A549 (cell line): ENCODE results near the gene TUT1. TPM values are rescaled to one million over a fixed set of nuclear protein-coding genes. Genes with fewer than 3 reads are reported as not detected.

Source experiments
- ATAC-seq, 2 experiments: fragments of 200-7000 bp in 1 of 2; fragments of >200 bp in 1 of 2; cut with Nextera tagmentation in 1 of 2; cut with Tn5 transposase in 1 of 2; 3 replicates each; pipeline versions ENCODE4 v1.8.0 to v1.9.1; 2018 to 2020; ENCODE audit warnings: mild to moderate bottlenecking in 1 of 2, moderate library complexity in 1 of 2
- CTCF ChIA-PET: fragments of 300-600 bp; sonication (Branson Sonifier 250); formaldehyde crosslinking; extraction: SDS; loops from one replicate; lab custom pipeline; 2021; ENCODE audit warnings: antibody characterized with exemption, inconsistent platforms; lab: Yijun Ruan, JAX
- POLR2A ChIA-PET: fragments of 350-600 bp; formaldehyde crosslinking; extraction: SDS; loops from one replicate; lab custom pipeline; 2021; ENCODE audit warnings: antibody characterized with exemption, inconsistent platforms; lab: Yijun Ruan, JAX
- DNase-seq, 2 experiments: peaks; one replicate each; pipeline versions ENCODE4 v3.0.0 to v3.0.0-alpha.2; 2011 to 2016; ENCODE audit warnings: low read depth in 1 of 2, low spot score in 1 of 2
- FAIRE-seq: peaks from 2 replicates; lab custom pipeline; 2011; peaks lifted over from hg19 to GRCh38; lab: Jason Lieb, UNC
- H3K27ac ChIP-seq, 2 experiments: fragments of >200 bp; sonication (Bioruptor Twin); formaldehyde crosslinking; 3 replicates each; pipeline ENCODE4 v1.5.1; 2016 to 2017
- H3K4me1 ChIP-seq: fragments of >200 bp; sonication (Bioruptor Twin); formaldehyde crosslinking; 3 replicates; pipeline ENCODE4 v1.6.1; 2016
- H3K4me2 ChIP-seq: fragments of >200 bp; sonication (Bioruptor Twin); formaldehyde crosslinking; 3 replicates; pipeline ENCODE4 v1.6.1; 2016
- H3K4me3 ChIP-seq: fragments of >200 bp; sonication (Bioruptor Twin); formaldehyde crosslinking; 3 replicates; pipeline ENCODE4 v1.5.1; 2016
- H3K9me3 ChIP-seq: fragments of >200 bp; sonication (Bioruptor Twin); formaldehyde crosslinking; 3 replicates; pipeline ENCODE4 v1.6.1; 2016
- ATOH8 ChIP-seq: fragments of 250-450 bp; sonication (Bioruptor Pico); IDR thresholded peaks from 2 replicates; pipeline ENCODE4 v1.5.0; 2020; ENCODE audit warnings: low read depth, mild to moderate bottlenecking, moderate library complexity
- BHLHE40 ChIP-seq: IDR thresholded peaks from 2 replicates; pipeline ENCODE4 v1.6.1; 2012; ENCODE audit warnings: low read depth, low read length, inconsistent platforms
- CBX8 ChIP-seq: fragments of 200-600 bp; sonication (generic); IDR thresholded peaks from 2 replicates; pipeline ENCODE4 v1.6.1; 2016
- EP300 ChIP-seq, 2 experiments: fragments of >200 bp; sonication (Bioruptor Twin); formaldehyde crosslinking; IDR thresholded peaks; 2 replicates in 1 of 2; 3 replicates in 1 of 2; pipeline ENCODE4 v1.6.1; 2016 to 2017
- FOSB ChIP-seq: fragments of 250-450 bp; sonication (Bioruptor Pico); IDR thresholded peaks from 2 replicates; pipeline ENCODE4 v1.5.0; 2020; ENCODE audit warnings: mild to moderate bottlenecking, moderate library complexity
- HOXB13 ChIP-seq: fragments of 250-450 bp; sonication (Bioruptor Pico); IDR thresholded peaks from 2 replicates; pipeline ENCODE4 v1.5.0; 2020; ENCODE audit warnings: low read depth, mild to moderate bottlenecking, moderate library complexity
- JUN ChIP-seq, 2 experiments: fragments of >200 bp; sonication (Bioruptor Twin); formaldehyde crosslinking; IDR thresholded peaks; 2 replicates in 1 of 2; 3 replicates in 1 of 2; pipeline ENCODE4 v1.6.1; 2016 to 2017
- KDM1A ChIP-seq: fragments of 200-600 bp; sonication (generic); IDR thresholded peaks from 2 replicates; pipeline ENCODE4 v1.6.1; 2016; ENCODE audit warnings: low read depth, mild to moderate bottlenecking
- KDM5A ChIP-seq: fragments of 200-600 bp; sonication (generic); IDR thresholded peaks from 2 replicates; pipeline ENCODE4 v1.6.1; 2016; ENCODE audit warnings: antibody characterized with exemption, mild to moderate bottlenecking
- MAFK ChIP-seq: fragments of 450-650 bp; IDR thresholded peaks from 2 replicates; pipeline ENCODE4 v1.6.1; 2014; ENCODE audit not compliant: partially characterized antibody
- NPAS2 ChIP-seq: fragments of 250-450 bp; sonication (Bioruptor Pico); IDR thresholded peaks from 2 replicates; pipeline ENCODE4 v1.8.0; 2022; ENCODE audit warnings: mild to moderate bottlenecking, moderate library complexity, borderline replicate concordance
- NR3C1 ChIP-seq: fragments of >200 bp; sonication (Bioruptor Twin); formaldehyde crosslinking; IDR thresholded peaks from 3 replicates; pipeline ENCODE4 v1.6.1; 2017
- PHF8 ChIP-seq: fragments of 200-600 bp; sonication (generic); IDR thresholded peaks from 2 replicates; pipeline ENCODE4 v1.6.1; 2016; ENCODE audit warnings: low read depth, mild to moderate bottlenecking, antibody characterized with exemption, moderate library complexity, borderline replicate concordance
- POLR2A ChIP-seq: IDR thresholded peaks from 2 replicates; pipeline ENCODE4 v1.6.1; 2012; ENCODE audit warnings: mild to moderate bottlenecking, low read length
- POLR2AphosphoS2 ChIP-seq: conservative IDR thresholded peaks from 2 replicates; pipeline ENCODE4 v1.6.1; 2012; ENCODE audit warnings: low read length, improper control_type of control experiment, inconsistent platforms
- RARB ChIP-seq: fragments of 250-450 bp; sonication (Bioruptor Pico); IDR thresholded peaks from 2 replicates; pipeline ENCODE4 v1.8.0; 2021; ENCODE audit warnings: mild to moderate bottlenecking, moderate library complexity
- RFX5 ChIP-seq: fragments of 450-650 bp; IDR thresholded peaks from 2 replicates; pipeline ENCODE4 v1.7.1; 2014; ENCODE audit warnings: antibody characterized with exemption, mild to moderate bottlenecking, moderate library complexity
- RNF2 ChIP-seq: fragments of 200-600 bp; sonication (generic); IDR thresholded peaks from 2 replicates; pipeline ENCODE4 v1.6.1; 2016; ENCODE audit warnings: low read depth, mild to moderate bottlenecking, antibody characterized with exemption, moderate library complexity, borderline replicate concordance
- SREBF2 ChIP-seq: fragments of 450-650 bp; IDR thresholded peaks from 2 replicates; pipeline ENCODE4 v1.6.1; 2014; ENCODE audit warnings: mild to moderate bottlenecking, moderate library complexity
- ZNF302 ChIP-seq: fragments of 250-450 bp; sonication (Bioruptor Pico); IDR thresholded peaks from 2 replicates; pipeline ENCODE4 v1.9.0; 2021; ENCODE audit warnings: inconsistent platforms, mild to moderate bottlenecking, moderate library complexity
- ZSCAN20 ChIP-seq: fragments of 250-450 bp; sonication (Bioruptor Pico); IDR thresholded peaks from 2 replicates; pipeline ENCODE4 v1.8.0; 2022; ENCODE audit warnings: mild to moderate bottlenecking, moderate library complexity
- WGBS: methylation state at CpG from one replicate; pipeline ENCODE4 v1.1.6; 2017; ENCODE audit errors: missing lambda C conversion rate; 5-methylcytosine and 5-hydroxymethylcytosine counted together
- polyA plus RNA-seq, 4 experiments: library from polyadenylated mRNA; depleted of rRNA in 3 of 4; stranded (reverse); fragments of >200 nt; fragmentation: RNase III in 1 of 4; extraction: RNeasy Plus Mini Kit Qiagen cat#74134 plus additional on column Dnase treatment in 1 of 4; gene quantifications; 2 replicates in 3 of 4; 3 replicates in 1 of 4; pipeline ENCODE4 v1.2.3, GENCODE V29; 2011 to 2017
- TF ChIP-seq, protein P1 (sequence below): IDR thresholded peaks from 2 replicates; pipeline ENCODE4 v1.6.1; 2012
- TF ChIP-seq, protein P2 (sequence below): fragments of >200 bp; sonication (Bioruptor Twin); formaldehyde crosslinking; IDR thresholded peaks from 2 replicates; pipeline ENCODE4 v1.6.1; 2016
- TF ChIP-seq, protein P3 (sequence below): IDR thresholded peaks from 2 replicates; pipeline ENCODE4 v1.6.1; 2012; ENCODE audit warnings: low read depth, borderline replicate concordance

The TUT1 gene
- polyA plus RNA-seq, 2 of the 4 experiments (the other 2 are of a cell fraction) = 11.1 to 15.5 TPM

DNA sequence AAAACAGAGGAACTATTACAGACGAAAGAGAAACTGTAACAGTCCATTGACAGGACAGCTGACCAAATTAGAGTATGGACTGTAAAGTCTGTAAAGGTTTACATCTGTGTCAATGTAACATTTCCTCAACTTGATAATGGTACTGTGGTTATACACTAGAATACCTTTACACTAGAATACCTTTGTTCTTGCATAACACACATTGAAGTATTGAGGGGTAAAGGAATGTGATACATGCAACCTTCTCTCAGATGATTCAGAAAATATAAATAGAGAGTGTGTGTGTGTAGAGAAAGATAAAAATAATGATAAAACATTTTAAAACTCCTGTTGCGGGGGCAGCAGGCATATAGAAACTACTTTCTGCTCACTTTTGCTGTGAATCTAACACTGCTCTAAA lies 12.1 kb downstream of the TUT1 start (continued):
- no peak for TF ChIP-seq NR3C1
- TF ChIP-seq JUN (IDR thresholded peaks at IDR 0.05) = no peak
- no peak for TF ChIP-seq RNF2

GRCh38 chr11:62578541-62578940 lies 12.8 kb downstream of the TUT1 start:
- Histone ChIP-seq H3K4me1 (peaks cover 10% of the 10 kb centered on the region), H3K9me3 (no peaks in the 10 kb centered on the region), H3K27ac (no peak overlapping the region), H3K4me2 (no peak overlapping the region), H3K4me3 (no peak overlapping the region)
- DNase-seq (no peak), FAIRE-seq (no peak), ATAC-seq (no peak)
- CTCF ChIA-PET = interaction anchor here (1.3 to 3.0 kb wide), 5 partner anchors 9 to 154 kb away, joined by 4 to 10 read pairs (median 7); partner anchors contain the start of gene TUT1
- POLR2A ChIA-PET = interaction anchor here (1.3 kb wide), 1 partner anchor 13 kb away, joined by 7 read pairs; the partner anchor contains the start of gene TUT1
- 96% methylated on average over 11 of the region's 11 CpGs for WGBS
- TF ChIP-seq ZSCAN20 (CRISPR knock-in tag) (no peak), POLR2A (no peak), MAFK (no peak), RARB (CRISPR knock-in tag) (no peak), BHLHE40 (no peak)

DNA sequence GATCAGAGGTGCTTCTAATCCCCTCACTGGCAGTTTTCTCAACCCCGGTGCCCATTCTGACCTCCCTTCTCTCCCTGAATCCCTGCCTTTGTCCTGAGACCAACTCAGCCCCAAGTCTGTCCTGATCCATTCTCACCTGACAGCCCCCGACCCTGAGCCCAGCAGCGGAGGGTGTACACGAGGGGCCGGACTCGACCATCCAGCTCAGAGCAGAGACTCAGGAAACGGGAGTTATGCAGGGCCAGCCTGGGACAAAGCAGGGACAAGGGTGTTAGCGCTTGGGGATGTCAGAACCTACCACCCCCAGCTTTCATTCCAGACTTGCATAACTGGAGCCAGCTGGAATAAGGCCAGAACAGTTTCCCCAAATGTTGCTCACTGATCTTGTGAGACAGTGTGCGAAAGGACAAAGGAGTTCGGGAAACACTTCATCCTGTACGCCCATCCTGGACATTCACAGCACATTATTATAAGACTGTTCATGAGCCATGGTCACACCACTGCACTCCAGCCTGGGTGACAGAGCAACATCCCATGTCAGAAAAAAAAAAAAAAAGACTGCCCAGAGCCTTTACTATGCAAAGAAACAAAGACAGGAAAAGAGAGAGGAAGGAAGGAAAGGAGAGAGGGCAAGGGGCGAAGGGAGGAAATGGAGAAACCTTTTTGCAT lies 14.1 kb downstream of the TUT1 start:
- Histone ChIP-seq H3K9me3 (no peaks in the 10 kb centered on the region), H3K4me2 (no peak overlapping the region), H3K4me1 (peaks cover 15% of the 10 kb centered on the region), H3K27ac (no peak overlapping the region), H3K4me3 (no peak overlapping the region)
- no peak for ATAC-seq
- ChIA-PET CTCF (interaction anchor here (0.8 to 3.0 kb wide), 8 partner anchors 11 to 182 kb away, joined by 3 to 10 read pairs (median 6); partner anchors contain the start of gene TUT1), POLR2A (no interaction called here)
- 86% methylated on average over 12 of the region's 12 CpGs for WGBS
- TF ChIP-seq ZNF302 (CRISPR knock-in tag) (no peak), SREBF2 (no peak), KDM5A (no peak), JUN (IDR thresholded peaks at IDR 0.05) (no peak), EP300 (IDR thresholded peaks at IDR 0.05) (no peak), ZSCAN20 (CRISPR knock-in tag) (no peak), ATOH8 (no peak)
- TF ChIP-seq, protein P1, sequence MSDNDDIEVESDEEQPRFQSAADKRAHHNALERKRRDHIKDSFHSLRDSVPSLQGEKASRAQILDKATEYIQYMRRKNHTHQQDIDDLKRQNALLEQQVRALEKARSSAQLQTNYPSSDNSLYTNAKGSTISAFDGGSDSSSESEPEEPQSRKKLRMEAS = no peak
- no peak for DNase-seq
- FAIRE-seq = no peak

- ATAC-seq (no peak), FAIRE-seq (no peak), DNase-seq (no peak)
- ChIA-PET CTCF (interaction anchor here (0.9 to 2.5 kb wide), 4 partner anchors 10 to 211 kb away, joined by 3 to 11 read pairs (median 7); partner anchors contain the start of gene TUT1), POLR2A (interaction anchor here (1.0 to 2.8 kb wide), 2 partner anchors 16 to 25 kb away, joined by 3 to 93 read pairs; partner anchors contain the start of gene TUT1)
- Histone ChIP-seq H3K4me3 (no peak overlapping the region), H3K27ac (no peak overlapping the region), H3K9me3 (no peaks in the 10 kb centered on the region), H3K4me2 (no peak overlapping the region), H3K4me1 (peaks cover 28% of the 10 kb centered on the region)
- TF ChIP-seq NPAS2 (CRISPR knock-in tag) (no peak), KDM1A (no peak), RFX5 (no peak), POLR2AphosphoS2 (no peak), FOSB (CRISPR knock-in tag) (no peak), HOXB13 (CRISPR knock-in tag) (no peak), PHF8 (no peak), CBX8 (no peak), RARB (CRISPR knock-in tag) (no peak)
- TF ChIP-seq, protein P2, sequence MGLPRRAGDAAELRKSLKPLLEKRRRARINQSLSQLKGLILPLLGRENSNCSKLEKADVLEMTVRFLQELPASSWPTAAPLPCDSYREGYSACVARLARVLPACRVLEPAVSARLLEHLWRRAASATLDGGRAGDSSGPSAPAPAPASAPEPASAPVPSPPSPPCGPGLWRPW = no peak
- TF ChIP-seq, protein P3, sequence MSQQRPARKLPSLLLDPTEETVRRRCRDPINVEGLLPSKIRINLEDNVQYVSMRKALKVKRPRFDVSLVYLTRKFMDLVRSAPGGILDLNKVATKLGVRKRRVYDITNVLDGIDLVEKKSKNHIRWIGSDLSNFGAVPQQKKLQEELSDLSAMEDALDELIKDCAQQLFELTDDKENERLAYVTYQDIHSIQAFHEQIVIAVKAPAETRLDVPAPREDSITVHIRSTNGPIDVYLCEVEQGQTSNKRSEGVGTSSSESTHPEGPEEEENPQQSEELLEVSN = no peak
- WGBS = 90% methylated on average over 14 of the region's 14 CpGs
These were observed 15.5 kb downstream of the TUT1 start for GRCh38 chr11:62575837-62576236.
